Fibroblast of skin of abdomen (primary cell): ENCODE results near the gene FBXO31.

Experiments used
- DNase-seq: peaks from one replicate; pipeline ENCODE4 v3.0.0-alpha.2; 2013

The FBXO31 gene

DNA sequence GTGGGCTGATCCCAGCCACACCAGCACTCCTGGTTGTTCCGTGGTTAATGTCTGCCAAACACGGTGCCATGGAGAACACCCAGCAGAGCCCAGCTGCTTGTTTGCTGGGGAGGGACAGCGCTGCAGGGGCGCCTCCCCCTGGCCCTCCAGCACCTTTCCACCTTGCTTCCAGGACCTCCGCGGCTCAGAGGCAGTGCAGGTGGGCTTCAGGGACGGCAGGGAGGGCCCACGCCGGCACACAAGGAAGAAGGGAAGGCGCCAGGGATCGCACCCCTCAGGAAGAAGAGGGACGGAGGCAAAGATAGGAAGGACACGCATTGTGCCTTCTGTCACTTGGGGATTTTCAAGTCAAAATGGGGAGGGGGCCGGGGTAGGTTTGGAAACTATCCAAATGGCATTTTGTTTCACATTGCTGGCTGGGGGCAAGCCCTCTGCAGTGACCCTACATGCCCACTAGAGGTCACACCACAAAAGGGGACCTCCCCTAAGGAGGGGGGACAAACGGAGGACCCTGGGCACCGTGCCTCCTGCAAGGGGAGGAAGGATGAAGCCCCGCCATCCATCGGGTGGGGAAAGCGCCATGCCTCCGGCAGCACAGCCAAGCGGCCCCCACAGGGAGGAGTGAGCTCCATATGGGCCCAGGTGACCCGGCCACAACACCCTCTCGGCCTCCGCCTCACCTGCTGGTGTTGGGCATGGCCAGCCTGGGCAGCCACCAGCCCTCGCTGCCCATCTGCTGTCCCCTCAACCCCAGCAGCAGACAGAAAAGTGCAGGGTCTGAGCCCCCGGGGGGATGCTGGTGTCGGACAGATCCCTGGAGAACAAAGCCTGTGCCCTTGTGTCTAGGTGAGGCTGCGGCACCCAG, 58.9 kb downstream of the FBXO31 start:
- DNase-seq, result peak; percentile 9

DNA sequence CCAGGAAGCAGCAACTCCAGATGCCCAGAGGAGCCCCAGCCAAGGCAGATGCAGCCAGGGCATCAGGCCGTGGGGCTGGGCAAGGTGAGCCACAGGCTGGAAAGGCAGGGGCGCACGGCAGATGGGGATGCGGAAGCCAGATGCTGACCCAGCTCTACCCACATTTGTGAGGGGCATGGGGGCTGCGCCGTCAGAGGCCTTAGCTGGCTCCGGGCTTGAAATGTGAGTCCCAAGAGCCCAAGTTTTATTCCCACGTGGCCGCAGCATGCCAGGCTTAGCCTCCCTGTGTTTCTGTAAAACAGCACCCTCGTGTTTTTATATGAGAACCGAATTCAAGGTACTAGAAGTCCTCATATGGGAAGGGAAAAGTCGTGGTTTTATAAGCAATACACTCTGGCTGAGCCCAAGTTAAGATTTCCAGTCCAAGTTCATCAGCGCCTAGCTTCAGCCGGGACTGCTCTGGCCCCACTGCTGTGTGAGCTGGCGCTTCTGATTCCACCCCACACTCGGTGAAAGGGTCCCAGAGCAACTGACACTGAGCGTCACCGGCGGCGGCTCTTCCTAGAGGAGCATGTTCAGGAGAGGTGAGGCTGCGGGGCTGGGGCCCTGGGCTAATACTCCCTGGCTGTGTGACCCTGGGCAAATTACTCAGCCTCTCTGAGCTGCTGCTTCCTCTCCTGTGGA, 59.7 kb downstream of the FBXO31 start:
- DNase-seq, result no peak

DNA sequence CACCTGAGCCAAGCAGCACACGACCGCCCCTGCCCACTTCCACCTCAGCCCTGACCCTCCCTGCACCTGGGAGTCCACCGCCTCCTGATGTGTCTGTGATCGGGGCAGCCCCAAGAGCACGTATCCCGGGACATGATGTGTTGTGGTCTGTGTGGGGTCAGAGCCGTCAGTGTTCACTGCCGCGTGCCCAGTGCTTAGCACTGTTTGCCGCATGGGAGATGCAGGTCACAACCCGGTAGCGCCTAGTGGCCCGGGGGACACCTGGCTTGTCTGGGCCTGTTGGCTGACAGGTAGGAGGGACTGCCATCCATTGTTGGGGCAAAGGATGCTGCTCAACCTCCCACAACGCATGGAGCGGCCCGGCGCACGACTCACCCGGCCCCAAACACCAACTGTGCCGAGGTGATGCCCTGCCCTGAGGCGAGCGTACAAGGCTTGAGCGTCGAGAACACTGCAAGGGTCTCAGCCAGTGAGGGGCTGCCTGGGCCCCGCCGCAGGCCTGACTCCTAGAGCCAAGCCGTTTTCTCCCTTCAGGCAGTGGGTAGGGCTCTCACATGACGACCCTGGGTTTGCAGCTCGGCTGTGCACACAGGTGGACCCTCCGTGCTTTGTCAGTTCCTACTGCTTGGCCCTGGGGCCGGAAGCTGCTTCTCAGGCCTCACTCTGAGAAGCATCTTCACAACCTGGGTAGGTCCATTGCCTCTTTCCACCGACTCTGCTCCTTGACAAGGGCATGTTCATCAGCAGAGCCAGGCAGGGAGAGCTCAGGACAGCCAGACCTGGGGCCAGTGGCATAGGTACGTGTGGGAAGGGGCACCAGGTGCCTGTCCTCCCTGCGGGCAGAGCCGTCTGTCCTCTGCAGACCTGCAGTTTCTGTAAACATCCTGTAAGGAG, 60.5 kb downstream of the FBXO31 start:
- DNase-seq, result no peak

DNA sequence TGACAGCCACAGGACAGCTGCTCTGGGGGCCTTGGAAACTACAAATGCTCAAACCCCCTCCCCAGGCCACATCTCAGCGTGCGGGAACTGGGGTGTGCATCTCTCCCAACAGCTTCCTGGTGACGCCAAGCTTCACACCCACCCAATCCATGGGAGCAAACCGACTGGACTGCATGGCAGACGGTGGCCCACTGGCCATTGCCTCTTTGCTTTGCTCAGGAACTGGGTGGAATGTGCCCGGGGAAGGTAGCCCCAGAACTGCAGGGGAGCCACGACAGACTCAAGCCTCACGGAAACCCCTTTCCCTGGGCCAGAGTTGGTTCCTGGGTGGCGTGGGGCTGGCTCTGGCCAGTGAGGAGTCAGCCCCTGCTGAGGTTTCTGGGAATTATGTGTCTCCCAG, 61.2 kb downstream of the FBXO31 start:
- DNase-seq, result no peak

DNA sequence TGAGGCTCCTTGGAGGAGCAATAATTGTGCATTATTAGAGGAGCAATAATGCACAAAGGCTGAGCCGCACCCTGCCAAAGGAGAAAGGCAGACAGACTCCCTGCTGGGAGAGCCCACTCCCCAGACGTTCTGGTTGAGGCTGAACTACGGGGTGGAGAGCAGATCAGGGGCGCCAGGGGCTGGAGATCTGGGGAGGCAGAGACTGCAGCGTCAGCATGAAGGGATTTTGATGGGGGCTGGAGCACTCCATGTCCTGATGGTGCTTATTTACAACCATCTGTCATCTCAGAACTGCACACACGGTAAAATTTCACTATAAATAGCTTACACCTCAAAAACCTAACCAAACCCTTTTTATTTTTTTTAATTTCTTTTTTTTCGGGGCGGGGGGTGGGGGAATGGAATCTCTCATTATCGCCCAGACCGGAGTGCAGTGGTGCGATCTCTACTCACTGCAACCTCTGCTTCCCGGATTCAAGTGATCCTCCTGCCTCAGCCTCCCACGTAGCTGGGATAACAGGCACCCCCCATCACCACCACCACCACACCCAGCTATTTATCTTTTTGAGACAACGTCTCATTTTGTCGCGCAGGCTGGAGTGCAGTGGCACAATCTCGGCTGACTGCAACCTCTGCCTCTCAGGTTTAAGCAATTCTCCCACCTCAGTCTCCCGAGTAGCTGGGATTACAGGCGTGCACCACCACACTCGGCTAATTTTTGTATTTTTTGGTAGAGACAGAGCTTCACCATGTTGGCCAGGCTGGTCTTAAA, 62.1 kb downstream of the FBXO31 start:
- DNase-seq, result no peak

DNA sequence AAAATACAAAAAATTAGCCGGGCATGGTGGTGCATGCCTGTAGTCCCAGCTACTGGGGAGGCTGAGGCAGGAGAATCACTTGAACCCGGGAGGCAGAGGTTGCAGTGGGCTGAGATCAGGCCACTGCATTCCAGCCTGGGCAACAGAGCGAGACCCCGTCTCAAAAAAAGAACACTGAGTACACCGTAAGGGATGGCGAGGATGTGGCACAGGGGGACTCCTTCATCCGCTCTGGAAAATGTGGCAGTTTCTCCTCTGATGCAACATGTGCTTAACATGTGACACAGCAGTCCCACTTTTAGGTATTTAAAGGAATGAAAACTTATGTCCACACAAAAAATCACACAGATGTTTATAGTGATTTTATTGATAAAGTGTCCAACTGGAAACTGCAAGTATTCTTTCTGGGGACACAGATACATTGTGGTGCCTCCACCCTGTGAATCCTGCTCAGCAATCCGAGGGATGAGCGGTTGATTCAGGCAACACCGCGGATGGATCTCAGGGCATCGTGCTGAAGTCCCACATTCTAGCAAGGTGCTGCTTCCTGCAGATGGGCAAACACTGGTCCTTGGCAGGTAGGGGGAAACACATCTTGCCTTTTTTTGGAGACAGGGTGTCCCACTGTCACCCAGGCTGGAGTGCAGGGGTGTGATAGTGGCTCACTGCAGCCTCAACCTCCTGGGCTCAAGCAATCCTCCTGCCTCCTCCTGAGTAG, 62.9 kb downstream of the FBXO31 start:
- no peak for DNase-seq

DNA sequence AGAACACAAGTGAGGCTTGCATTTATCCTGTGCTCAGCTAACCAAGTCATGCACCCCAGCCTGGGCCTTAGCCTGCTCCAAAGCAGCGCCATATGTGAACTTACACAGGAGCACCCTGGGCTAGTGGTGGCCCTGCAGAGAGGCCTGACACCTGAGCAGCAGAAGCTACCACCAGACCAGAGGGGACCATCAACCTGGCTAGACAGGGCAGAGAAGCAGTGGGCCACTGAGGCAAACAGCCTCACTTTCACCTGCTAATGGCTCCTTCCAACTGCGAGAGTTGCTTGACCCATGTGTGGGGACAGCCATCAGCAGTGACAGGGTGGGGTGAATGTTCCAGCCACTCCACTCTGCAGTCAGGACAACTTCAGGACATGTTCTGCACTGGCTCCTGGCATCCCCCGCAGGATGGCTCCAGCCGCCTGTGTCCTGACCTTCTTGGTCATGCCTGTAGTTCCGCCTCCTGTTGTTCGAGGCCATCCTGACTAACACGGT, 63.5 kb downstream of the FBXO31 start:
- DNase-seq, result no peak

DNA sequence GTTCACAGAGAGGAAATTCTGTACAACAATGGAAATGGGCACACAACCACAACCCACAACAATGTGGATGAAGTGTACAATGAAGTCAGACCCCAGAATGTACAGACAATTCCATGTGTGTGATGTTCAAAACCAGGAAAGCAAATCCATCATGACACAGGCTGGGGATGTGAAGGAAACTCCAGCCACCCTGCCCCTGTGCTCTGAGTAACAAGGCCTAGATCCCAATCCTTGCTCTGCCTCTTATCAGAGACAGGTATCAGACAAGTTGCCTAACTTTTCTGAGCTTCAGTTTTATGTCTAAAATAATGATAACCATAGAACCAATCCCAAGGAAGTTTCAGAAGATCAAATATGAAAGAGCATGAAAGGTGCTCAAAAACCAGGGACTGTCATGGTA, 64.6 kb downstream of the FBXO31 start:
- no peak for DNase-seq

DNA sequence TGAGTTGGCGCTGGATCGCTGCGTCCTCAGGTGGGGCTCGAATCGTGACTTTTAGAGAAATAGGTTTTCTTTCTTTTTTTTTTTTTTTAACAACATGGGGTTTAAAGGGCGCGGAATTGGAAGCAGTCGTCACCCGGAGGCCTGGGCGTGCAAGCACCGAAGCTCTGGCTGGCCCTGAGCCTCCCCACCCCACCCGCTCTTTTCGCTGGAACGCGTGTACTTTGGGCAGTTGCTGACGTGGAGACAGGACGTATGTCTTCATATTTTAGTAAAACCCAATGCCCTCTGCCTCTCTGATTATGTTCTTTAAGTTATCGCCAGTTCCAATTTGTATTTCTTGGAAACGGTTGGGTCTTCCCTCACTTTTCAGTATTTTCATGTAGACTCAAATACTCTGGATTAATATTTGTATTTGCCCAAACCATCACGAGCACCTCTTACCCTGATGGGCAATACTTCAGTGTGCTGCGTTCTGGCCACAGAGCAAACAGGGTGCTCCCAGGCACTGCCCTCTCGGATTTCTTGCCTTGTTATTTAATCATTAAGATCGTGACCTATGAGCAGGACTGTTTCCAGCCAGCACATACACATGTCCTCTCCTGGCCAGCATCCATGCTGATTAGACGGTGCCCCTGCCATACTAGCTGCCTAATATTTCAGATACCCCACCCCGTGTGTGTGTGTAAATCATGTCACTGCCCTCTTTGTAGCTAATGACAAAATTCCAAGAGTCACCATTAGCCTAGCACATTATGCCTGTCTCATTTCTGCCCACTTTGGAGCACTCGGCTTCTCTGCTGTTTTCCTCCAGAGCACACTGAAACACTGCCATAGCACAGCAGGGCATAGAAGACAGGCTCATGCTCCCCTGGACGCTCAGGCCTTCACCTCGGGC, 65.6 kb downstream of the FBXO31 start:
- peak; percentile 53 for DNase-seq

DNA sequence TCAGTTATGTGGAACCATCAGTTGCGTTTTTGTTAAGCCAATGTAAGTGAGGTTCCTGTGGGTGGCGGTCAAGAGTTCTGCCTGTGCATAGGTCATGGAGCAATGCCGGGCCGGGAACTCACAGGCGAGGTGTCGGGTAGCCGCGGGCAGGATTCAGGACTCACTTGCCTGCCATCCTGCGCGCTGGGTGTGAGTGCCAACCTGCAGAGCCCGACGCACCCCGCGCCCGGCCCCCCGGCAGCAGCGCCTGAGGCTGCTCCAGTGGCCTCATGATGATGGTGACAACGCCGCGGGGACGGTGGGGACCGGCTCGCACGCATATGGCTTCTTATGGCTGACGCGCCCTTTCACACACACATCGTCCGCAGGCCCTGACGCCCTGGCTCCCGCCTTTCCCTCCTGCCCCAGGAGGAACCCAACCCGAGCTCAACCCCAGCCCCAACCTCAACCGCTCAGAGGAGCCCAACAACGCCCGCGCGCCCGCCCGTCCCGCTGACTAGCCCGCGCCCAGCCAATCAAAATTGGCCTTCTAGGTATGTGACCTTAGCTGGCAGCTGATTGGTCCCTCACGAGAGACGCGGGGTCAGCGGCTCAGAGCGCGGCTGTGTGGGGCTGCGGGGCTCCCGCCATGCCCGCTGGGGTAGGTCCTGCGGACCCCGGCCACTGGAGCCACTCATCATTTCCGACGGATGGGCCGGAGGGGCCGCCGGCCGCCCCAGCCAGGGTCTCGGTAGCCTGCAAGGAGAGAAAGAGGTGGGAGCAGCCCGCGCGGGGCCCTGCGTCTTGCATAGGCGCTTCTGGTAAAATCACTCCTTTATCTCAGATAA, 66.4 kb downstream of the FBXO31 start, which contains the start of gene C16orf95:
TSS of gene C16orf95 (minus strand) at position 470 of the 827 bp plus-strand sequence. CDS start at position 320, 150 bp downstream.
- peak; percentile 95 for DNase-seq

DNA sequence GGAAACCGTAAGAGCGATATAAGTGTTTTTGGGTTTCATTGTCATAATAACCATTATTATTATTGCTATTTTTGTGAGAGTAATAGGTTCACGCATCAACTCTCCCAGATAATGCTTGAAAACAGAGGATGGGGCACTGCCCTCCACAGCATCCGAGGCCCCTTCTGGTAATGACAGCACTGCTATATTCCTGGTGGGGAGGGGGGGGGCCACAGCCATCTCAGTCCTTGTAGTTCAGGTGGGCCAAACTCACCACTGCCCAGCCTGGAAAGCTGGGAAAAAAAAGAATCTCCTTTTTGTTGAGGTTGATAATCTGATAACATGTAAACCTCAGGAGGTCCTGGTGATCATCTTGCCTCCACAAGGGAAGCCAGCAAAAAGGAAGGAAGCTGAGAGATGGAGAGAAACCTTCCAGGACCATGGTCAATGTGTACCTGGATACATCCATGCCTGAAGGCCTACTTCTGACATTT, 67.1 kb downstream of the FBXO31 start:
- DNase-seq, result no peak

DNA sequence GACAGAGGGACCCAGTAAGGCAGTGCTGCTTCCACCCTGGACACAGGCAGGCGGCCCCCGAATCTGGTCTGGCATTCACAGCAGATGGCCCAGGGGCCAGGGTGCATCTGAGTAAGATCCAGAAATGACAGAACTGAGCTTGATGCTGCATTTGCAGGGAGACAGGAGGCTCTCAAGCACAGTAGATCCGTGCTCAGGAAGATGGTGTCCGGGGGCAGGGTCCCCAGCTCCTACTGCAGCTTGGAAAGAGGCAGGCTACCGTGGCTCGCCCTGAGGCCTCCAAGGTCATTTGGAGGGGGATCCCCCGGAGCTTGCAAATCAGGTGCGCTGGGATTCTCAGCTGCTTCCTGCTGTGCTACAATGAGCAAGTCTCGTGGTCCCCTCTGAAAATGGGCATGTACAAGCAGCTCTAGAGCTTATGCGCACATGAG, 68.6 kb downstream of the FBXO31 start:
- DNase-seq, result no peak

DNA sequence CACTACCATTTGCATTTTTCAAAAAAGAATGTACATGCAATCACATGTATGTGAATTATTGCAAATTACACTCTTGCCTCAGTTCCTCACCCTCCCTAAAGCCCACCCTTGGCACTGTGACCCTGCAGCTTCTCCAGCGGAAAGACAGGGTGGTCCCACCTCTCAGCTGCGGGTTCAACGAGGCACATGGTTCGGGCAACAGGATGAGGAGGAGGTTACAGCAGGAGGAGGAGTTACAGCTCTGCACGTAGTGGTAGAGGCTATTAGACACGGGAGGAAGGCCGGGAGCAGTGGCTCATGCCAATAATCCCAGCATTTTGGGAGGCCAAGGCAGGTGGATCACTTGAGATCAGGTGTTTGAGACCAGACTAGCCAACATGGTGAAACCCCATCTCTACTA, 71.6 kb downstream of the FBXO31 start:
- DNase-seq, result no peak

DNA sequence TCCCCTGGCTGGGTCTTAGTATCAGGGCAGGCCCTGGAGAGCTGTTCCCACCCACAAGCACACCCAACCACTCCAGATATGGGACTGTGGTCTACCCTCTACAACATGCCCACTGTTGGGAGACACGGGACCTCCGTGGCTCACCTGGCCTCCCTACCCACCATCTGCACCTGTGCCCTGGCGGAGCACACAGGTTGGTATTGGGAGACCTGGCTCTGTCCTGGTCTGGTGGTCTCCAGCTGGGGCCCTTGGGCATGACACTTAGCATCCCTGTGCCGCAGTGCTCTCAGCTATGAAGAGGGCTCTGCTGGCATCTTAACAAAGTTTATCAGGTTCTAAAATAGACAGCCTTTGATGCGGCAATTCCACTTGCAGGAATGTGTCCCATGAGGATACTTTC, 72.2 kb downstream of the FBXO31 start:
- DNase-seq, result no peak

DNA sequence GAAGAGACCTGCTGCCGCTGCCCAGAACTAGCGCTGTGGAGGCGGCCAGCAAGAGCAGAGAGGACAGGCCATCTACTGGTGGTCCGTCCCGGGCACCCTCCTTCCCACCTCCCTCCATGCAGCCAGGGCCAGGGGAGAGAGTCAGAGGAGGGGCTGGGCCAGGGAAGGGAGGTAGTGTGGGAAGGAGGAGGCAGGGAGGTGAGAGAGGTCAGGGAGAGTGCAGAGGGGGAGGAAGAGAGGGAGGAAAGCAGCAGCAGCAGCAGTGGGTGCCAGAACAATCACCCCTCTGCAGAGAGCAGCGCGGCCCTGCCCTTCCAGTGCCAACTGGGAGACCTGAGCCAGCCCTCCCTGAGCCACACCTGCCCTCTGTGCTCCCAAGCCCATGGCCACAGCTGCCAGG, 73.0 kb downstream of the FBXO31 start:
- no peak for DNase-seq

DNA sequence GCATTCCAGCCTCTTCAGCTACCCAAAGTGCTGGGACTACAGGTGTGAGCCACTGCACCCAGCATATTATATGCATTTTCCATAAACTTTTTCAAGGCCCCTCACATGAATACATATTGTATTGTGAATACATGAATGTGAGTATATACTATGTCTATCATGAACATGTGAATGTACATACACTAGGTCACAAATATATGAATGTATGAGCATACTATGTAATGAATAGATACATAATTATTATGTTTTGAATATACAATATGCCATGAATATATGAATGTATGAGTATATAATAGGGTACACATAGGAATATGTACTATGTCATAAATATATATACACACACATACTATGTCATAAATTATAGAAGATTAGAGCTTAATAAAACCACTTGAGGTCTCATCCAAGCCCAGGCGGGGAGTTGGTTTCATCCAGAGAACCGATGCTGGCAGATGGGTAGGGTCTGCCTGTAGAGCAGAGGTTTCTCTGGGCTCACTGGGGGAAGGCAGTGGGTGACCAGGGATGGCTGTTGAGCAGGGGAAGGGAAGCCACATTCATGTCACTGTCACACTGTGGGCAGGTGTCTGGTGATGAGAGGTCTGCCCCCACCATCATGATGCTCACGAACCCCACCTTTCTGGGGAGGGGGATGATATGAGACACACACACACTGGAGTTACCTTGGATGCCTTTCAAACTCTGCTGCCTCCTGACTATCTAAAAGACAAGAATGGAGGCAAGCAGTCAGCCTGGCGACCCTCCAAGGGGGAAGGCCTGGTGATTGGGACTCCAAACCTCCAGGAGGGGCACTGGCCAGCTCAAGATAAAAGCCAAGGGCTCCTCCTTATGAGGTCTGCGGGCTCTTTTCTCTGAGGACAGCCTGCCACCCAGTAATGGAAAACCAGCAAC, 73.7 kb downstream of the FBXO31 start:
- no peak for DNase-seq

DNA sequence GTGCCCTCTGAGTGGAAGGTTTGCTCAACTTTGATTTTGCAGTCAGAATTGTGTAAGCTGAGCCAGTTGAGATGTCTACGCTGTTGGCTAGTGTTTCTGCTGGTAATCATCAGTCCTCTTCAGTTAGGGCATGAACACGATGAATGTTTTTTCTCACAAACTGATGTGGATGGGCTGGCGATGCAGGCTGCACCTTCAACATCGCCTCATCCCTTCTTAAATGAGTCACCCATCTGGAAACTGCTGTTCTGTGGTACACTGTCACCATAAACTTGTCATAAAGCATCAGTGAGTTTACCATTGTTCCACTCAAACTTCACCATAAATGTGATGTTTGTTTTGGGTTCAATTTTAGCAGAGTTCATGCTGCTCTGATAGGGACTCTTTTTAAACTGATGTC, 74.8 kb downstream of the FBXO31 start:
- DNase-seq, result no peak

DNA sequence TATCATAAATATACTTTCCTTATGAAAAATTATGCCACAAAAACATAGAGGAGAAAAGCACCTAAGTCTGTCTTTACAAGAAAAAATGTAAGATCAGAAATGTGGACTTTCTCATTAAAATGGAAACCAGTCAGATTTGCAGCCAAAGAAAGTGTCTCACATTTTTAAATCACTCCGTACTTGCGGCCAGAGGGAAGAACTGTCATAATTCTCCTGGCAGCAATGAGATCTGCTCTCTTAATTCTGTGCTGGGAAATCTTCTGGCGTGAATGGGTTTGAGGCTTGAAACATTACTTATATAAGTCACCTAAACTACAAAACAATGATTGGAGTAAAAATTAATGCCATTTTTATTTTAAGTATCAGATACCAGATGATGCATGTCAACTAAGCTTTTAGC, 77.1 kb downstream of the FBXO31 start:
- DNase-seq, result peak; percentile 25
